Sciatic nerve (tissue), 2 donors: ENCODE measurements around the gene PCDH15. TPM values are rescaled to one million over a fixed set of nuclear protein-coding genes. Genes with fewer than 3 reads are reported as not detected.

Experiments
- ATAC-seq: fragments of 200-7000 bp; cut with Tn5 transposase; one replicate; pipeline ENCODE4 v1.9.1; 2020; ENCODE audit warnings: mild to moderate bottlenecking, moderate library complexity
- DNase-seq: peaks from one replicate; pipeline ENCODE4 v3.0.0-alpha.2; 2020; ENCODE audit warnings: low spot score
- intact Hi-C: fragments of 100-400 bp; cut with DNase I; formaldehyde crosslinking; loops from one replicate; pipeline ENCODE4 v1.14.2; 2022
- total RNA-seq: library from RNA; stranded (reverse); fragmentation: NEBNext Ultra II Directional; extraction: Animal tissue kit (Norgen Biotek cat#: 25700); gene quantifications from one replicate; pipeline ENCODE4 v1.2.1, GENCODE V29; 2021
- donor health status: DM: no; HTN: no; CAD: no.
- donor health status: DM: no; HTN: no; CAD: no.

The PCDH15 gene
- 0.09 TPM for total RNA-seq

DNA sequence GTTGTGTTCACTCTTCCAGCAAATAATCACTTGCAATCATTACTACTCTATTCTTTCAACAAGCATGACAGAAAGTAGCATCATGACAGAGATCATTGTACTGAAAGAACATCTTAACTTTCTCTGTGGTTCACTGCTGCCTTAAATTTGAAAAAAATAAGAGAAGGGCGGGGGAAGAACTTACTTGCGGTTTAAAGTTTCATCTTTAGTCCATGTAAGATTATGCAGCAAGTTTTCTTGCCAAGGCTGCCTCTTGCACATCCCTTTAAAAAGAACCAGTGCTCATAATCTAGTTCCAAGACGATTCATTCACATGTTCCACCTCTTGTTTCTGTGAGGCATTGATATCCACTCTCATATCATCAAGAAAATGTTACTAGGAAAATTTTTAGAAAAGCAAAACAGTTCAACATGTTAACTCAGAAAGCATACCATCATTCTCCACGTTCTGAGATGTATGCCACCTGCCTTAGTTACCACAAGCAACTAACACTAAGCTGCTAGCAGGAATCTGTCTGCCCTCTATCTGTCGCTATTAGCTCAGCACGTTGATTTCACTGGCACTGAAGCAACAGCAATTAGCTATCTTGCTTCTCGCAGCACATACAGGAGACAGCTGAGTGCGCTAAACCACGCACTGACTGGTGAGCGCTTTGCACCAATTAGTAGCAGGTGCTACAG lies at the start of gene PCDH15:
PCDH15 (minus strand) TSS at position 491 of the 681 bp plus-strand sequence. CDS start 136,969 bp downstream, outside the sequence.
- ATAC-seq = peak; percentile 41
- intact Hi-C loops = no loop called here

DNA sequence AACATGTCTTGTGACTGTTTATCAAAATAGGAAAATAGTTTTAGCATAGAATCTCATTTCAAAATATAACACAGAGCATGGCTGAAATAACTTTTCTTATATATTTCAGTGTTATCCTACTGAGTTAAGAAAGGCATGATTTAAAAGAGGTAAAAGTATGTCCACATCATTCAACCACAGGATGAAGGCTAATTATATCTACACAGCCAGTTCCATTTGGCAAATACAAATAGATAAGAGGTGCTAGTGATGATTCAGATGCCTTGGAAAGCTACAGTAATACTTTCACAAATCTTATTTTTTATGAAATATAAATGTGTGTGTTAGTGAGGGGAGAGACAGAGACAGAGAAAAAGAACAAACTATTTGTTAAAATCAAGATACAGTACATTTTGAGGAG lies 42.9 kb upstream of the PCDH15 start:
- no peak for DNase-seq
- intact Hi-C loops = no loop called here
- no peak for ATAC-seq

More for the DNA sequence above, at the start of gene PCDH15:
- DNase-seq = no peak

- intact Hi-C loops = no loop called here
- ATAC-seq (no peak), DNase-seq (no peak)
Measured at GRCh38 chr10:54843085-54843646, 42.1 kb upstream of the PCDH15 start.

DNA sequence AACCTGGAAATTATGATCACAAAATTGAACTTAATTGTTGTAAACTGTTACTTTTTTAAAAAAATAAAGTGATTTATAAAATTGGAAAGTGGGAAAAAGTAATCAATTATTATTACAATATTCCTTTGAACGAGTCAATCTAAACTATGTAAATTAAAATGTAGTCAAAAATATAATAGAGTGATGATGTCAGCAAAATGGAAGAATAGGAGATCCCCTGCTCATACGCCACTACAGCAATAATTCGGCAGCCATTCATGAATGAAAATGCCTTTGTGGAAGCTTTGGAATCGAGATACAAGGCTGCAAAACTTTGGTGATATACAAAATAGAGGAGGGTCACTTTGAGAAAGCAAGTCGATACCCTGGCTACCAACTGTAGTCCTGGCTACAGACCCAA lies 36.4 kb upstream of the PCDH15 start:
- ATAC-seq (no peak), DNase-seq (no peak)
- intact Hi-C loops = no loop called here

DNA sequence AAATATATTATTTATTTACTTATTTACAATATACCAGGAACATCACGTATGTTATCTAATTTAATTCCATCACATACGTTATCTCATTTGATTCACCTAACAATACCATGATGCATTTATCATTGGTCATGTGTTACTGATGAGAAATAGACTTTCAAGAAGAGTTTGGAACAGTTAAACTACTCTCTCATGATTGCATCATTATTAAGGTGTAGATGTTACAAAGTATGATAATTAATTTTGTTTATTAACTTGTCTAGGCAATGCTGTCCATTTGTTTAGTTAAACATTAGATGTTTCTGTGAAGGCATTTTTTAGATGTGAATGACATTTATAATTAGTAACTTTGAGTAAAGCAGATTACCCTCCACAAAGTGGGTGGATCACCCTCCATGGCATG lies 32.0 kb upstream of the PCDH15 start:
- no peak for ATAC-seq
- DNase-seq = no peak
- intact Hi-C loops = no loop called here

DNA sequence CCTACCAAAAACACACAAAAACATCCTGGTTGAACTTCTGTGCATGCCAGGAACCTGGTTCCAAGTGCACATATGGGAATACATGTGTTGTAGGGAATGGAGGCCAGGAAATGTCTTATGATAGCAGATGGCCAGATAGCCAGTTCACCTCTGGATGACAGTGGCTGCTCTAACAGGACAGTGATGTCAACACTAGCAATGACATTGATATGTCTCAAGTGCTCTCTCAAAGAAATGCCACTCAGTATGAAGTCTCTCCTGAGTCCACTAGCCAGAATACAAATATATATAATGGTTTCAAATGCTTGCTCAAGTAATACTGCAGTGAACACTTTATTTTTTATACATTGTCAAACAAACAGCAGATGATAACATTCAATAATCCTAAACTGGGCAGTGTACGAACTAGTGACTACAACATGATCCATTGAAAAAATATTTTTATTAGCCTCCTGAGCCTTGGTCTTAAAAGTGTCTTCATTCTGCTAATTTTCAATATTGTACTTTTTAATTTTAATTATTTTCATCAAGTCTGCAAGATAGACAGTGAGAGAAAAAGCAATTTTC lies 26.0 kb upstream of the PCDH15 start:
- intact Hi-C loops = no loop called here
- no peak for DNase-seq
- no peak for ATAC-seq

- no peak for DNase-seq
- no peak for ATAC-seq
- intact Hi-C loops = no loop called here
Measured at GRCh38 chr10:54815583-54815982, 14.6 kb upstream of the PCDH15 start.

GRCh38 chr10:54808186-54808935 lies 7.3 kb upstream of the PCDH15 start:
- no peak for DNase-seq
- ATAC-seq = no peak
- intact Hi-C loops = no loop called here

GRCh38 chr10:54799506-54799905 lies 1.5 kb downstream of the PCDH15 start:
- DNase-seq (no peak), ATAC-seq (no peak)
- intact Hi-C loops = no loop called here

GRCh38 chr10:54797636-54798321 lies 3.3 kb downstream of the PCDH15 start:
- intact Hi-C loops = no loop called here
- ATAC-seq (no peak), DNase-seq (no peak)

DNA sequence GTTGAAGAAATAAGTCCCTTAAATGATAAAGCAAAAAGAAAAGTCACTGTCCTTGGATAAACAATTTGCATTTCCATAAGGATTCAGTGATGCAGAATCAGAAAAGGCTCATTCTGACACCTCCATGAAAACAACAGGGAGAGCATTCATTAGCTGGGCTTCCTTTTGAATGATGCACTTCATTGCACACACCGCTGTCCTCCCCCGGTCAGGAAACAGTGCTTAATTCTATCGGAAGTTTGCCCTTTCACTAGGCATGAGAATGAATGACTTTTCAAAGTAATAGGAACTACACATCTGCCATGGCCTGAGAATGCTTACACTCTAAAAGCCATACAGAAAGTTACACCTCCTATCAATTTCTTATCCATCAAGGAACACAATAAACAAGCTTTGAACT lies 4.2 kb downstream of the PCDH15 start:
- intact Hi-C loops = no loop called here

GRCh38 chr10:54776622-54777021 lies 24.4 kb downstream of the PCDH15 start:
- DNase-seq = no peak
- no peak for ATAC-seq
- intact Hi-C loops = no loop called here

More for the DNA sequence above, 4.2 kb downstream of the PCDH15 start:
- ATAC-seq (no peak), DNase-seq (no peak)

DNA sequence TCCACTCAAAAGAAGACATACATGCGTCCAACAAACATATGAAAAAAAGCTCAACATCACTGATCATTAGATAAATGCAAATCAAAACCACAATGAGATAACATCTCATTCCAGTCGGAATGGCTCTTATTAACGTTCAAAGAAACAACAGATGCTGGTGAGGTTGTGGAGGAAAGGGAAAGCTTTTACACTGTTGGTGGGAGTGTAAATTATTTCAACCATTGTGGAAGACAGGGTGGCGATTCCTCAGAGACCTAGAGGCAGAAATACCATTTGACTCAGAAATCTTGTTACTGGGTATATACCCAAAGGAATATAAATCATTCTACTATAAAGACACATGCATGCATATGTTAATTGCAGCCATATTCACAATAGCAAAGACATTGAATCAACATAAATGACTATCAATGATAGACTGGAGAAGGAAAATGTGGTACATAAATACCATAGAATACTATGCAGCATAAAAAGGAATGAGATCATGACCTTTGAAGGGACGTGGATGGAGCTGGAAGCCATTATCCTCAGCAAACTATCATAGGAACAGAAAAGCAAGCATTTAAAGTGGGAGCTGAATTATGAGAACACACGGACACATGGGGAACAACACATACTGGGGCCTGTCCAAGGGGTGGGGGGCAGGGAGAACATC lies 28.4 kb downstream of the PCDH15 start:
- intact Hi-C loops = no loop called here
- ATAC-seq = no peak
- DNase-seq = no peak

GRCh38 chr10:54769051-54769450 lies 32.0 kb downstream of the PCDH15 start:
- ATAC-seq = no peak
- DNase-seq = no peak
- intact Hi-C loops = no loop called here

GRCh38 chr10:54758791-54759190 lies 42.2 kb downstream of the PCDH15 start:
- intact Hi-C loops = no loop called here
- DNase-seq (no peak), ATAC-seq (no peak)

- intact Hi-C loops = no loop called here
- ATAC-seq (no peak), DNase-seq (no peak)
Measured at GRCh38 chr10:54749623-54750022, 51.4 kb downstream of the PCDH15 start.

GRCh38 chr10:54745436-54745835 lies 55.6 kb downstream of the PCDH15 start:
- intact Hi-C loops = loop anchor here (1.0 kb wide), 1 partner anchor 8 kb away; no protein-coding TSS in a partner anchor

DNA sequence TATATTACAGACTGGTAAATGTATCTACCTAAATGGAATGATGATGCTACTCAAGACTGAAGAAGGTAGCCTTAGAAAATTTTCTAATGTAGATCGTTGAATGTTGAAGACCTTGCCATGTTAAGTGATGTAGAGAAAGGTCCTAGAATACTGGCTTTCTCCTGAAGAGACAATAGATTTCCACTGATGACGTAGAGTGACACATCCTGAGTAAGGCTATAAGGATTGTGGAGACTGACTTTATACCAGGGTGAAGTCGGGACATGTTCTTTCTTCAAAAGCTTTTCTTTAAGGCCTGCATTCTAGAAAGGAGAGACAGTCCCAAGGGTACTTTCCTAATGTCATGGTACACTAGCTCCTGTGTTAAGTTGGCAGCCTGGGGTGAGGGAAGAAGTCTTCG lies 58.6 kb downstream of the PCDH15 start:
- intact Hi-C loops = no loop called here
- no peak for DNase-seq
- ATAC-seq = no peak

More at GRCh38 chr10:54745436-54745835, 55.6 kb downstream of the PCDH15 start:
- ATAC-seq (no peak), DNase-seq (no peak)

- intact Hi-C loops = no loop called here
- ATAC-seq = no peak
Measured at GRCh38 chr10:54728511-54728910, 72.5 kb downstream of the PCDH15 start.

More at GRCh38 chr10:54728511-54728910, 72.5 kb downstream of the PCDH15 start:
- DNase-seq = no peak
